WTC11 (cell line): Measurements from ENCODE around the gene HEYL. TPM values are rescaled to one million over a fixed set of nuclear protein-coding genes. Genes with fewer than 3 reads are reported as not detected.

Experiments used
- ATAC-seq: fragments of 200-7000 bp; cut with Tn5 transposase; 2 replicates; pipeline ENCODE4 v1.10.0; 2021; ENCODE audit warnings: mild to moderate bottlenecking, moderate library complexity
- CTCF ChIA-PET: fragments of 300-600 bp; sonication (Branson Sonifier 250); formaldehyde crosslinking; loops from one replicate; lab custom pipeline; 2021; ENCODE audit warnings: antibody characterized with exemption; lab: Charles Lee
- POLR2A ChIA-PET: fragments of 350-600 bp; sonication (Branson Sonifier 250); formaldehyde crosslinking; loops from one replicate; lab custom pipeline; 2021; ENCODE audit warnings: antibody characterized with exemption; lab: Charles Lee
- DNase-seq: peaks from one replicate; pipeline ENCODE4 v3.0.0; 2021; ENCODE audit warnings: low spot score
- H3K27ac Mint-ChIP-seq: 2 replicates; pipeline ENCODE4 v1.8.0; 2021; ENCODE audit warnings: mixed read lengths
- H3K27me3 Mint-ChIP-seq: 2 replicates; pipeline ENCODE4 v1.8.0; 2021; ENCODE audit warnings: low read depth, mild to moderate bottlenecking, moderate library complexity, mixed read lengths
- H3K36me3 Mint-ChIP-seq: 2 replicates; pipeline ENCODE4 v1.8.0; 2021; ENCODE audit warnings: mixed read lengths
- H3K4me1 Mint-ChIP-seq: 2 replicates; pipeline ENCODE4 v1.8.0; 2022; ENCODE audit warnings: mixed read lengths
- H3K4me3 Mint-ChIP-seq: 2 replicates; pipeline ENCODE4 v1.8.0; 2021; ENCODE audit warnings: mild to moderate bottlenecking, moderate library complexity, mixed read lengths
- H3K9me3 Mint-ChIP-seq: 2 replicates; pipeline ENCODE4 v1.8.0; 2021; ENCODE audit warnings: mixed read lengths
- ATF1 ChIP-seq: sonication (generic); formaldehyde crosslinking; IDR thresholded peaks from 2 replicates; pipeline ENCODE4 v1.8.1; 2023; ENCODE audit warnings: mild to moderate bottlenecking, moderate library complexity, missing genetic modification reagents
- CBFB ChIP-seq: sonication (generic); formaldehyde crosslinking; IDR thresholded peaks from 2 replicates; pipeline ENCODE4 v1.8.1; 2022; ENCODE audit warnings: mild to moderate bottlenecking, low read depth, missing genetic modification reagents
- ESRRA ChIP-seq: sonication (generic); formaldehyde crosslinking; IDR thresholded peaks from 2 replicates; pipeline ENCODE4 v1.8.1; 2022; ENCODE audit warnings: mild to moderate bottlenecking, missing genetic modification reagents, borderline replicate concordance
- ETV6 ChIP-seq: sonication (generic); formaldehyde crosslinking; IDR thresholded peaks from 2 replicates; pipeline ENCODE4 v1.8.1; 2022; ENCODE audit warnings: mild to moderate bottlenecking, missing genetic modification reagents
- OVOL2 ChIP-seq: fragments of 250-450 bp; sonication (Bioruptor Pico); IDR thresholded peaks from 2 replicates; pipeline ENCODE4 v1.9.0; 2021; ENCODE audit warnings: mild to moderate bottlenecking, borderline replicate concordance
- SMAD4 ChIP-seq: sonication (generic); formaldehyde crosslinking; IDR thresholded peaks from 2 replicates; pipeline ENCODE4 v1.8.0; 2022; ENCODE audit warnings: mild to moderate bottlenecking, missing genetic modification reagents
- TEAD1 ChIP-seq: sonication (generic); formaldehyde crosslinking; IDR thresholded peaks from 2 replicates; pipeline ENCODE4 v1.8.0; 2022; ENCODE audit warnings: mild to moderate bottlenecking, missing genetic modification reagents
- ZNF396 ChIP-seq: fragments of 250-450 bp; sonication (Bioruptor Pico); IDR thresholded peaks from 2 replicates; pipeline ENCODE4 v1.8.0; 2021; ENCODE audit warnings: mild to moderate bottlenecking, moderate library complexity, borderline replicate concordance
- ZNF416 ChIP-seq: fragments of 250-450 bp; sonication (Bioruptor Pico); IDR thresholded peaks from 2 replicates; pipeline ENCODE4 v1.9.0; 2021; ENCODE audit warnings: mild to moderate bottlenecking, inconsistent platforms
- total RNA-seq: library from RNA; stranded (reverse); gene quantifications from 3 replicates; pipeline ENCODE4 v1.2.3, GENCODE V29; 2021
- TF ChIP-seq, protein P1 (sequence below): sonication (generic); formaldehyde crosslinking; IDR thresholded peaks from 2 replicates; pipeline ENCODE4 v1.8.1; 2022; ENCODE audit warnings: low read depth, mild to moderate bottlenecking, moderate library complexity, missing genetic modification reagents, borderline replicate concordance
- TF ChIP-seq, protein P2 (sequence below): sonication (generic); formaldehyde crosslinking; IDR thresholded peaks from 2 replicates; pipeline ENCODE4 v1.8.0; 2022; ENCODE audit warnings: mild to moderate bottlenecking, missing genetic modification reagents
- TF ChIP-seq, protein P3 (sequence below): sonication (generic); formaldehyde crosslinking; IDR thresholded peaks from 2 replicates; pipeline ENCODE4 v1.8.1; 2023; ENCODE audit warnings: mild to moderate bottlenecking, moderate library complexity, missing genetic modification reagents
- TF ChIP-seq, protein P4 (sequence below): sonication (generic); formaldehyde crosslinking; IDR thresholded peaks from 2 replicates; pipeline ENCODE4 v1.8.1; 2022; ENCODE audit warnings: mild to moderate bottlenecking, moderate library complexity, missing genetic modification reagents
- TF ChIP-seq, protein P5 (sequence below): sonication (generic); formaldehyde crosslinking; IDR thresholded peaks from 2 replicates; pipeline ENCODE4 v1.8.1; 2022; ENCODE audit warnings: missing genetic modification reagents, borderline replicate concordance
- TF ChIP-seq, protein P6 (sequence below): sonication (generic); formaldehyde crosslinking; IDR thresholded peaks from 2 replicates; pipeline ENCODE4 v1.8.1; 2022; ENCODE audit warnings: low read depth, missing genetic modification reagents, borderline replicate concordance

The HEYL gene
- total RNA-seq, 1 experiment from 2014 or later = 2.3 TPM

DNA sequence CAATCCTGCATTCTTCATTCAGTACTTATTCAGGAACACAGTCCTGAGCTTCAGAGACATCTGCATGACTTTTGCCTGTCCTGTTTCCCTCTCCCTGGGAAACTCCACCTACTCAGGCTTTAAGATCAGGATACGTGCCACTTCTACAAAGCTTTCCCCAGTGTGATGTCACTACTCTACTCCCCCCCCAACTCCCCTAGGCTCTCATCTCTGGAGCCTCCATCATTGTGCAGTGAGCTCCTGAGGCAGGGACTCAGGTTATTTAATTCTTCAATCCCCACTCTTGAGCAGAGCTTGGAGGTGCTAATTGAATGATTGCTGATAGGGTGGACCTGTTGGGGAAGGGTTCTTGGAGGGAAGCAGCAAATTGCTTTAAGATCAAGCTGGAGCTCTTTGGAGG lies 31.2 kb upstream of the HEYL start (continued):
- TF ChIP-seq, protein P1, sequence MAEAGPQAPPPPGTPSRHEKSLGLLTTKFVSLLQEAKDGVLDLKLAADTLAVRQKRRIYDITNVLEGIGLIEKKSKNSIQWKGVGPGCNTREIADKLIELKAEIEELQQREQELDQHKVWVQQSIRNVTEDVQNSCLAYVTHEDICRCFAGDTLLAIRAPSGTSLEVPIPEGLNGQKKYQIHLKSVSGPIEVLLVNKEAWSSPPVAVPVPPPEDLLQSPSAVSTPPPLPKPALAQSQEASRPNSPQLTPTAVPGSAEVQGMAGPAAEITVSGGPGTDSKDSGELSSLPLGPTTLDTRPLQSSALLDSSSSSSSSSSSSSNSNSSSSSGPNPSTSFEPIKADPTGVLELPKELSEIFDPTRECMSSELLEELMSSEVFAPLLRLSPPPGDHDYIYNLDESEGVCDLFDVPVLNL (CRISPR knock-in tag) = no peak
- TF ChIP-seq ETV6 = no peak
- TF ChIP-seq, protein P2, sequence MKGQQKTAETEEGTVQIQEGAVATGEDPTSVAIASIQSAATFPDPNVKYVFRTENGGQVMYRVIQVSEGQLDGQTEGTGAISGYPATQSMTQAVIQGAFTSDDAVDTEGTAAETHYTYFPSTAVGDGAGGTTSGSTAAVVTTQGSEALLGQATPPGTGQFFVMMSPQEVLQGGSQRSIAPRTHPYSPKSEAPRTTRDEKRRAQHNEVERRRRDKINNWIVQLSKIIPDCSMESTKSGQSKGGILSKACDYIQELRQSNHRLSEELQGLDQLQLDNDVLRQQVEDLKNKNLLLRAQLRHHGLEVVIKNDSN (CRISPR knock-in tag) = no peak
- TF ChIP-seq, protein P3, sequence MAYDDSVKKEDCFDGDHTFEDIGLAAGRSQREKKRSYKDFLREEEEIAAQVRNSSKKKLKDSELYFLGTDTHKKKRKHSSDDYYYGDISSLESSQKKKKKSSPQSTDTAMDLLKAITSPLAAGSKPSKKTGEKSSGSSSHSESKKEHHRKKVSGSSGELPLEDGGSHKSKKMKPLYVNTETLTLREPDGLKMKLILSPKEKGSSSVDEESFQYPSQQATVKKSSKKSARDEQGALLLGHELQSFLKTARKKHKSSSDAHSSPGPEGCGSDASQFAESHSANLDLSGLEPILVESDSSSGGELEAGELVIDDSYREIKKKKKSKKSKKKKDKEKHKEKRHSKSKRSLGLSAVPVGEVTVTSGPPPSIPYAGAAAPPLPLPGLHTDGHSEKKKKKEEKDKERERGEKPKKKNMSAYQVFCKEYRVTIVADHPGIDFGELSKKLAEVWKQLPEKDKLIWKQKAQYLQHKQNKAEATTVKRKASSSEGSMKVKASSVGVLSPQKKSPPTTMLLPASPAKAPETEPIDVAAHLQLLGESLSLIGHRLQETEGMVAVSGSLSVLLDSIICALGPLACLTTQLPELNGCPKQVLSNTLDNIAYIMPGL (CRISPR knock-in tag) = no peak
- TF ChIP-seq ESRRA (CRISPR knock-in tag) = no peak
- no peak for TF ChIP-seq SMAD4 (CRISPR knock-in tag)

DNA sequence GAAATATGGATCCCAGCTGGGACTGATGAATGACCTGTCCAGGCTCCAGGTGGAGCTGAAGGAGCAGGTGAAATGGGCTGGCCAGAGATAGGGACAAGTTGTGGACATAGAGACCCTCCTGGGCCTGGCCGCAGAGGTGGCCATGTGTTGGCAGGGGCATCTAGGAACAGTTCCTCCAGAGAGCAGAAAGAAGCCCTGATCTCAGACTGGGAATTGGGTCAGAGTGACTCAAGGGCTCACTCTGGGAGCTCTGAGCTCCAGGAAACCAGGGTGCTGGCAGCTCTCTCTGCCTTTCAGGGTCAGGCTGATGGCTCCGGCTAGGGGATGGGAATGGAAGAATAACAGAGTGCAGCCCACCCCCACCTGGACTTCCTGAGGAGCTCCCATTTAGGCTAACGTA lies 29.5 kb upstream of the HEYL start:
- H3K27ac Mint-ChIP-seq = no peak overlapping the region
- ChIA-PET CTCF (interaction anchor here (0.6 to 5.7 kb wide), 5 partner anchors 10 to 59 kb away, joined by 3 to 90 read pairs (median 4); partner anchors contain the start of gene HPCAL4), POLR2A (no interaction called here)
- no peaks in the 10 kb centered on the region for H3K4me1 Mint-ChIP-seq
- no peaks in the 10 kb centered on the region for H3K9me3 Mint-ChIP-seq
- peaks cover 100% of the 10 kb centered on the region for H3K27me3 Mint-ChIP-seq
- H3K4me3 Mint-ChIP-seq = no peak overlapping the region
- TF ChIP-seq TEAD1 (CRISPR knock-in tag) (no peak), ZNF396 (CRISPR knock-in tag) (no peak), CBFB (CRISPR knock-in tag) (no peak), ATF1 (CRISPR knock-in tag) (no peak), ZNF416 (no peak), OVOL2 (no peak)
- TF ChIP-seq, protein P4, sequence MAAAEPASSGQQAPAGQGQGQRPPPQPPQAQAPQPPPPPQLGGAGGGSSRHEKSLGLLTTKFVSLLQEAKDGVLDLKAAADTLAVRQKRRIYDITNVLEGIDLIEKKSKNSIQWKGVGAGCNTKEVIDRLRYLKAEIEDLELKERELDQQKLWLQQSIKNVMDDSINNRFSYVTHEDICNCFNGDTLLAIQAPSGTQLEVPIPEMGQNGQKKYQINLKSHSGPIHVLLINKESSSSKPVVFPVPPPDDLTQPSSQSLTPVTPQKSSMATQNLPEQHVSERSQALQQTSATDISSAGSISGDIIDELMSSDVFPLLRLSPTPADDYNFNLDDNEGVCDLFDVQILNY (CRISPR knock-in tag) = no peak
- TF ChIP-seq, protein P2 (CRISPR knock-in tag) = no peak
- TF ChIP-seq, protein P3 (CRISPR knock-in tag) = no peak
- TF ChIP-seq, protein P5, sequence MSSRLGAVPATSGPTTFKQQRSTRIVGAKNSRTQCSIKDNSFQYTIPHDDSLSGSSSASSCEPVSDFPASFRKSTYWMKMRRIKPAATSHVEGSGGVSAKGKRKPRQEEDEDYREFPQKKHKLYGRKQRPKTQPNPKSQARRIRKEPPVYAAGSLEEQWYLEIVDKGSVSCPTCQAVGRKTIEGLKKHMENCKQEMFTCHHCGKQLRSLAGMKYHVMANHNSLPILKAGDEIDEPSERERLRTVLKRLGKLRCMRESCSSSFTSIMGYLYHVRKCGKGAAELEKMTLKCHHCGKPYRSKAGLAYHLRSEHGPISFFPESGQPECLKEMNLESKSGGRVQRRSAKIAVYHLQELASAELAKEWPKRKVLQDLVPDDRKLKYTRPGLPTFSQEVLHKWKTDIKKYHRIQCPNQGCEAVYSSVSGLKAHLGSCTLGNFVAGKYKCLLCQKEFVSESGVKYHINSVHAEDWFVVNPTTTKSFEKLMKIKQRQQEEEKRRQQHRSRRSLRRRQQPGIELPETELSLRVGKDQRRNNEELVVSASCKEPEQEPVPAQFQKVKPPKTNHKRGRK = no peak
- TF ChIP-seq, protein P6, sequence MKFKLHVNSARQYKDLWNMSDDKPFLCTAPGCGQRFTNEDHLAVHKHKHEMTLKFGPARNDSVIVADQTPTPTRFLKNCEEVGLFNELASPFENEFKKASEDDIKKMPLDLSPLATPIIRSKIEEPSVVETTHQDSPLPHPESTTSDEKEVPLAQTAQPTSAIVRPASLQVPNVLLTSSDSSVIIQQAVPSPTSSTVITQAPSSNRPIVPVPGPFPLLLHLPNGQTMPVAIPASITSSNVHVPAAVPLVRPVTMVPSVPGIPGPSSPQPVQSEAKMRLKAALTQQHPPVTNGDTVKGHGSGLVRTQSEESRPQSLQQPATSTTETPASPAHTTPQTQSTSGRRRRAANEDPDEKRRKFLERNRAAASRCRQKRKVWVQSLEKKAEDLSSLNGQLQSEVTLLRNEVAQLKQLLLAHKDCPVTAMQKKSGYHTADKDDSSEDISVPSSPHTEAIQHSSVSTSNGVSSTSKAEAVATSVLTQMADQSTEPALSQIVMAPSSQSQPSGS (CRISPR knock-in tag) = no peak
- TF ChIP-seq, all 79 proteins: peak for 0
- no peak for DNase-seq
- no peaks in the 10 kb centered on the region for H3K36me3 Mint-ChIP-seq
- ATAC-seq = no peak
